ENCODE data around the gene SNRPD2.

DNA sequence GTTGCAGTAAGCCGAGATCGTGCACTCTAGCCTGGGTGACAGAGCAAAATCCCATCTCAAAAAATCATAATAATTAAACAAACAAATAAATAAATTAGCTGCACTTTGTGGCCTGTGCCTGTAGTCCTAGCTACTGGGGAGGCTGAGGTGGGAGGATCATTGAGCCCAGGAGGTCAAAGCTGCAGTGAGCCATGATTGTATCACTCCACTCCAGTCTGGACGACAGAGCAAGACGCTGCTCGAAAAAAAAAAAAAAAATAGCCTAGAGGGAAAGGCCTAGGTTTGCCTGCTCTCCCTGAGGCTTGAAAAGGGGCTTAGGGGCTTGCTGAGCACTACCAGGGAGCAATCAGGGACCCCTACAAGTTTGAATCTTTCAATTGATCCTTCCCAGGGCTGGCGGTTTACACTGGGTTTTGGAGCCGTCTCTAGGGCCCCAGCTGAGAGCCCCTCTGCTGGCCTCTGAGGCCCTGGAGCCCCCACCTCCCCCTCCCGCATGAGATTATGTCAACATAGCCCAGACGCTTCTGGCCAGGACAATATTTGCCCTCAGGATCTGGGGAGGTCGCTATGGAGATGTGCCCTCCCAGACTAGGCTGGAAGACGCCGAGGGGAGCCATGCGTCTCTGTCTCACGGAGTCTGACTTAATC, 34.1 kb downstream of the SNRPD2 start:
- TF ChIP-seq CTCF (IDR thresholded peaks at IDR 0.05): no peak
- no peak for TF ChIP-seq EP300 (IDR thresholded peaks at IDR 0.05)
- no peak for TF ChIP-seq POLR2A (IDR thresholded peaks at IDR 0.05)

Data from ovary (tissue), 3 donors.